ENCODE results near the gene HMCN2. TPM values are rescaled to one million over a fixed set of nuclear protein-coding genes. Genes with fewer than 3 reads are reported as not detected.

Gene HMCN2
- total and polyA plus RNA-seq, 2 of the 4 experiments (the other 2 are of a cell fraction): 0.02 TPM; not detected in 1

DNA sequence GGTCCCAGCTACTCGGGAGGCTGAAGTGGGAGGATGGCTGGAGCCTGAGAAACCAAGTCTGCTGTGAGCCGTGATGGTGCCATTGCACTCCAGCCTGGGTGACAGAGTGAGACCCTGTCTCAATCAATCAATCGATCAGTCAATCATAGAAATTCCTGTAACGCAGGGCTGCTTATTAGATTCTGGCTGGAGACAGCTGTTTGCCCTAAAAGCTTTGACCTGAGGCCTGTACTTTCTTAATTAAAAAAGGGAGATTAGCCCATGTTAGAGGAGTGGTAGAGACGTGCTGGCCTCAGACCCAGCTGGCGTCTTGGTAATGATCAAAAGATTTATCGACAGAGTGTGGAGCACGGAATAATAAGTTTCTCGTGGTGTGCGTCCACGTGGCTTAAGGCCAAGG, 40.5 kb upstream of the HMCN2 start:
- H3K36me3 ChIP-seq (ENCODE audit: control insufficient read depth, insufficient read depth, low read length): peaks cover 36% of the 10 kb centered on the region
- H3K9me1 ChIP-seq (ENCODE audit: insufficient read depth, low read length): no peaks in the 10 kb centered on the region
- ChIA-PET POLR2A (ENCODE audit: unreplicated experiment) (no interaction called here), CTCF (no interaction called here)
- peaks cover 10% of the 10 kb centered on the region for H3K9me3 ChIP-seq (ENCODE audit: control insufficient read depth, insufficient read depth, low read length)
- H4K8ac ChIP-seq (ENCODE audit: low read depth in 2 of 2, low read length in 2 of 2): no peak overlapping the region
- no peak overlapping the region for H2BK15ac ChIP-seq (ENCODE audit: low read depth, low read length)
- WGBS, 2 experiments (ENCODE audit: extremely low coverage in 2 of 2, insufficient read length in 1 of 2): 80% methylated on average over 4 of the region's 11 CpGs; no CpG with 5 or more reads in 1 of the 2 experiments
- no peak overlapping the region for H3K4ac ChIP-seq (ENCODE audit: low read depth, low read length)
- H3K56ac ChIP-seq (ENCODE audit: extremely low read depth, insufficient read depth, low read length): no peak overlapping the region
- H3K27ac ChIP-seq (ENCODE audit: insufficient read depth, low read length): no peak overlapping the region
- no peaks in the 10 kb centered on the region for H3K27me3 ChIP-seq (ENCODE audit: control insufficient read depth, insufficient read depth, low read length)
- H2BK5ac ChIP-seq (ENCODE audit: low read depth, low read length, poor library complexity, severe bottlenecking): no peak overlapping the region
- H2BK120ac ChIP-seq (ENCODE audit: low read depth, low read length): no peak overlapping the region
- TF ChIP-seq BHLHE40 (IDR thresholded peaks at IDR 0.05; ENCODE audit: low read depth, low read length): no peak
- TF ChIP-seq, protein P1, sequence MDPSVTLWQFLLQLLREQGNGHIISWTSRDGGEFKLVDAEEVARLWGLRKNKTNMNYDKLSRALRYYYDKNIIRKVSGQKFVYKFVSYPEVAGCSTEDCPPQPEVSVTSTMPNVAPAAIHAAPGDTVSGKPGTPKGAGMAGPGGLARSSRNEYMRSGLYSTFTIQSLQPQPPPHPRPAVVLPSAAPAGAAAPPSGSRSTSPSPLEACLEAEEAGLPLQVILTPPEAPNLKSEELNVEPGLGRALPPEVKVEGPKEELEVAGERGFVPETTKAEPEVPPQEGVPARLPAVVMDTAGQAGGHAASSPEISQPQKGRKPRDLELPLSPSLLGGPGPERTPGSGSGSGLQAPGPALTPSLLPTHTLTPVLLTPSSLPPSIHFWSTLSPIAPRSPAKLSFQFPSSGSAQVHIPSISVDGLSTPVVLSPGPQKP (IDR thresholded peaks at IDR 0.05; ENCODE audit: borderline replicate concordance, low read depth, low read length): no peak
- TF ChIP-seq MXI1 (IDR thresholded peaks at IDR 0.05; ENCODE audit: borderline replicate concordance, low read depth, low read length): no peak
- no peak for TF ChIP-seq CEBPB (IDR thresholded peaks at IDR 0.05; ENCODE audit: low read depth, low read length)
- TF ChIP-seq RCOR1 (IDR thresholded peaks at IDR 0.05; ENCODE audit: insufficient replicate concordance, low read length): no peak
- TF ChIP-seq, protein P2, sequence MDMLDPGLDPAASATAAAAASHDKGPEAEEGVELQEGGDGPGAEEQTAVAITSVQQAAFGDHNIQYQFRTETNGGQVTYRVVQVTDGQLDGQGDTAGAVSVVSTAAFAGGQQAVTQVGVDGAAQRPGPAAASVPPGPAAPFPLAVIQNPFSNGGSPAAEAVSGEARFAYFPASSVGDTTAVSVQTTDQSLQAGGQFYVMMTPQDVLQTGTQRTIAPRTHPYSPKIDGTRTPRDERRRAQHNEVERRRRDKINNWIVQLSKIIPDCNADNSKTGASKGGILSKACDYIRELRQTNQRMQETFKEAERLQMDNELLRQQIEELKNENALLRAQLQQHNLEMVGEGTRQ (IDR thresholded peaks at IDR 0.05; ENCODE audit: low read depth, low read length): no peak
- no peak overlapping the region for H2AFZ ChIP-seq (replicated peaks; ENCODE audit: low read length, poor library complexity)
- dilution Hi-C loops (cut with HindIII; ENCODE audit: low sequenced_read_pairs, unreplicated experiment): loop anchor here (25.0 kb wide), 1 partner anchor 113 kb away; no protein-coding TSS in a partner anchor
- H3K23ac ChIP-seq (ENCODE audit: low read depth, low read length): no peak overlapping the region
- intact Hi-C loops (cut with micrococcal nuclease): no loop called here
- no peak for DNase-seq
- no peak overlapping the region for H3K4me2 ChIP-seq (ENCODE audit: low read depth, low read length)
- BruUV-seq (replicated peaks): no TSS peak
- no peak overlapping the region for H2AK5ac ChIP-seq (ENCODE audit: low read depth, low read length)
- H4K5ac ChIP-seq (ENCODE audit: low read depth, low read length): no peak overlapping the region
- no peak overlapping the region for H3K9ac ChIP-seq (ENCODE audit: low read depth, low read length)
- no peak overlapping the region for H3K14ac ChIP-seq (replicated peaks; ENCODE audit: low read depth, low read length)
- H4K20me1 ChIP-seq (ENCODE audit: insufficient read depth, low read length): 0 out of 2 replicates have a peak, but pooled peaks cover 1% of the 10 kb centered on the region
- peaks cover 16 to 25% of the 10 kb centered on the region in 2 experiments for H3K79me1 ChIP-seq (ENCODE audit: low read depth in 1 of 2, low read length in 2 of 2)
- no peak overlapping the region for H2BK20ac ChIP-seq (ENCODE audit: low read depth, low read length)
- H4K91ac ChIP-seq (ENCODE audit: insufficient read depth, low read depth, low read length): no peak overlapping the region
- ATAC-seq (ENCODE audit: low read depth): no peak
- no peak overlapping the region for H2AK9ac ChIP-seq (replicated peaks; ENCODE audit: low read depth, low read length, poor library complexity)
- no peak overlapping the region for H3K18ac ChIP-seq (ENCODE audit: low read depth, low read length)
- H3K4me3 ChIP-seq (ENCODE audit: insufficient read depth, low read depth, low read length): no peak overlapping the region
- in situ Hi-C loops (cut with MboI; ENCODE audit: low sequenced_read_pairs): loop anchor here (25.0 kb wide), 1 partner anchor 113 kb away; no protein-coding TSS in a partner anchor
- H3K4me1 ChIP-seq (ENCODE audit: control insufficient read depth, insufficient read depth, low read length): peaks cover 5% of the 10 kb centered on the region
